Brain microvascular endothelial cell (primary cell): ENCODE data around the gene TTC4.

Experiments used
- DNase-seq: peaks from one replicate; pipeline ENCODE4 v3.0.0-alpha.2; 2020
- H3K27ac ChIP-seq: fragments of 250-450 bp; sonication (Bioruptor Pico); 2 replicates; pipeline ENCODE4 v1.5.1; 2020; ENCODE audit warnings: mild to moderate bottlenecking, moderate library complexity
- H3K27me3 ChIP-seq: fragments of 250-450 bp; sonication (Bioruptor Pico); replicated peaks from 2 replicates; pipeline ENCODE4 v1.5.1; 2020; ENCODE audit warnings: mild to moderate bottlenecking
- H3K36me3 ChIP-seq: fragments of 250-450 bp; sonication (Bioruptor Pico); replicated peaks from 2 replicates; pipeline ENCODE4 v1.5.1; 2020; ENCODE audit warnings: mild to moderate bottlenecking
- H3K4me3 ChIP-seq: 2 replicates; pipeline ENCODE4 v1.5.1; 2011; ENCODE audit warnings: low read depth, mild to moderate bottlenecking, control low read depth, low read length, moderate library complexity
- in situ Hi-C: cut with HindIII; loops from 2 replicates; pipeline ENCODE4 v1.10.0; 2017; ENCODE audit warnings: low sequenced_read_pairs, low pct_ligation_motif_present
- TF ChIP-seq, protein P1 (sequence below): IDR thresholded peaks from 2 replicates; pipeline ENCODE4 v1.5.1; 2011; ENCODE audit warnings: low read depth, mild to moderate bottlenecking, moderate library complexity, low read length, control low read depth, inconsistent platforms; ENCODE audit errors: missing control alignments

TTC4 gene

DNA sequence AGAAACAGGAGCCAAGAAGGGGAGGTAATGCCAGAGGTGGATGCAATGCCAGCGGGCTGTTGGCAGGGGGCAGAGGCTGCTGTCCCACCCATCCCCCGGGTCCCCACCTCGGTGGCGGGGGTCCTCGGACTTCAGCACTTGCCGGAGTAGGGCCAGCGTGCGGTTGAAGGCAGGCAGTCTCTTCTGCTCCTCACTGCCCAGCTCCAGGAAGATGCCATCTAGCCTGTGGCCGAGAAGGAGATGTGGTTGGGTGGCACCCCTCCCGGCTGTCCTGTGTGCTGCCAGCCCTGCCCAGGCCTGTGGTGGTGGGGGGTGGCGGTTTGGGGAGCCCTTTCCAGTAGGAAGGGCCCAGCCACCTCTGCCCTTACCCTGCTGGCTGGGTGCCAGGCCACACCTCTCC is 71.9 kb downstream of the TTC4 start:
- Histone ChIP-seq H3K27me3 (no peaks in the 10 kb centered on the region), H3K36me3 (no peaks in the 10 kb centered on the region), H3K4me3 (no peak overlapping the region), H3K27ac (no peak overlapping the region)
- DNase-seq: no peak
- TF ChIP-seq, protein P1, sequence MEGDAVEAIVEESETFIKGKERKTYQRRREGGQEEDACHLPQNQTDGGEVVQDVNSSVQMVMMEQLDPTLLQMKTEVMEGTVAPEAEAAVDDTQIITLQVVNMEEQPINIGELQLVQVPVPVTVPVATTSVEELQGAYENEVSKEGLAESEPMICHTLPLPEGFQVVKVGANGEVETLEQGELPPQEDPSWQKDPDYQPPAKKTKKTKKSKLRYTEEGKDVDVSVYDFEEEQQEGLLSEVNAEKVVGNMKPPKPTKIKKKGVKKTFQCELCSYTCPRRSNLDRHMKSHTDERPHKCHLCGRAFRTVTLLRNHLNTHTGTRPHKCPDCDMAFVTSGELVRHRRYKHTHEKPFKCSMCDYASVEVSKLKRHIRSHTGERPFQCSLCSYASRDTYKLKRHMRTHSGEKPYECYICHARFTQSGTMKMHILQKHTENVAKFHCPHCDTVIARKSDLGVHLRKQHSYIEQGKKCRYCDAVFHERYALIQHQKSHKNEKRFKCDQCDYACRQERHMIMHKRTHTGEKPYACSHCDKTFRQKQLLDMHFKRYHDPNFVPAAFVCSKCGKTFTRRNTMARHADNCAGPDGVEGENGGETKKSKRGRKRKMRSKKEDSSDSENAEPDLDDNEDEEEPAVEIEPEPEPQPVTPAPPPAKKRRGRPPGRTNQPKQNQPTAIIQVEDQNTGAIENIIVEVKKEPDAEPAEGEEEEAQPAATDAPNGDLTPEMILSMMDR: no peak
- in situ Hi-C loops: no loop called here

DNA sequence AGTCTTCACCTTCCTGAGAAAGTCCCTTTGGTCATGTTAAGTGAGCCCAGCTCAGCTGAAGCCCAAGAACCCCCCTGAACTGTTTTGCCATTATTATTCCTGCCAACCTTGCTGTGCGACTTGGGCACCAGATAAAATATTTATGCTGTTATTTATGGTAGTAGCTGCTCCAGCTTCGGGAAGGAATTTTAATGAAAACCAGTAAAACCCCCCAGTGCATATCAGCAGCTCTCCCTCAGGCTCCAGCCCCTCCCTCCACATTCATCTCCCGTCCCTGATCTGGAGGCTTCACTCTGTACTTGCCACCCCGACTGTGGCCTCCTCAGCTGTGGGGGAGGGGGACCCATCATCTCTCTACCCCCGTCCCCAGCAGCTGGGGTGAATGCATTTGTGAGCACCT is 72.8 kb downstream of the TTC4 start:
- H3K27ac ChIP-seq: no peak overlapping the region
- no peaks in the 10 kb centered on the region for H3K27me3 ChIP-seq
- H3K4me3 ChIP-seq: no peak overlapping the region
- no peak for DNase-seq
- TF ChIP-seq, protein P1: no peak
- in situ Hi-C loops: no loop called here
- no peaks in the 10 kb centered on the region for H3K36me3 ChIP-seq

DNA sequence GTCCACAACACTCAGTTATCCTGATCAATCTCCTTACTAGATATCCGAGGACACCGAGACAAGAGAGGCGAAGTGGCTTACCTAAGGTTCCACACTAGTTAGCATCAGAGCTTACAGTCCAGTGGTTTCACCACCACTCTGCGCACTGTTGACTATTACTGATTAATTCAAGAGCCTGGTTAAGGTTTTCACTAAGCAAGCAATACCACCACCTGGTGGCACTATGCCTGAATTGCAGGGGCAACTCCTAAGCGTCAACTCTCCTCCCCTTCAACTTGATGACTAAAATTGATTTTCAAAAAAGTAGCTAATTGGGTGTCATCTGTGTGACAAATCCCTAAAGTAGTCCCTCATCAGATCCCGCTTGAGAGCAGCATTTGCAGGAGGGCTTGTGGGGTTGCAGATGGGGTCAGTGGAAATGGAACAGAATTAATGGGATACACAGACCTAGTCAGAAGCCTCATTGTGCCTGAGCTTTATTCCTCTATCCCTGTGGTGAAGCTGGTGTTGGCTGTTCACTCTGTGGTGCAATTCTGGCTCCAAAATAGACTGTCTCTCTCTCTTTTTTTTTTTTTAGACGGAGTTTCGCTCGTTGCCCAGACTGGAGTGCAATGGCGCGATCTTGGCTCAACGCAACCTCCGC is 76.3 kb downstream of the TTC4 start:
- in situ Hi-C loops: no loop called here
- TF ChIP-seq, protein P1: peak; percentile 78
- no peak overlapping the region for H3K4me3 ChIP-seq
- no peaks in the 10 kb centered on the region for H3K27me3 ChIP-seq
- peak; percentile 53 for DNase-seq
- H3K36me3 ChIP-seq: no peaks in the 10 kb centered on the region
- no peak overlapping the region for H3K27ac ChIP-seq
